Ishikawa (cell line): ENCODE data around the gene ASMTL.

Source experiments
- CEBPB ChIP-seq: IDR thresholded peaks from 2 replicates; pipeline ENCODE4 v1.6.1; 2012
- CREB1 ChIP-seq: IDR thresholded peaks from 2 replicates; pipeline ENCODE4 v1.6.1; 2012; ENCODE audit warnings: low read depth
- EGR1 ChIP-seq: IDR thresholded peaks from 2 replicates; pipeline ENCODE4 v1.6.1; 2012
- EP300 ChIP-seq: IDR thresholded peaks from 2 replicates; pipeline ENCODE4 v1.6.1; 2012; ENCODE audit warnings: borderline replicate concordance
- FOXM1 ChIP-seq: IDR thresholded peaks from 2 replicates; pipeline ENCODE4 v1.6.1; 2012; ENCODE audit warnings: low read depth, borderline replicate concordance
- MAX ChIP-seq: IDR thresholded peaks from 2 replicates; pipeline ENCODE4 v1.6.1; 2012
- NFIC ChIP-seq: IDR thresholded peaks from 2 replicates; pipeline ENCODE4 v1.6.1; 2012
- RAD21 ChIP-seq: IDR thresholded peaks from 2 replicates; pipeline ENCODE4 v1.6.1; 2012; ENCODE audit warnings: low read depth
- REST ChIP-seq: IDR thresholded peaks from 2 replicates; pipeline ENCODE4 v1.6.1; 2012; ENCODE audit warnings: low read depth, mild to moderate bottlenecking
- TAF1 ChIP-seq: IDR thresholded peaks from 2 replicates; pipeline ENCODE4 v1.6.1; 2012; ENCODE audit warnings: low read depth, mild to moderate bottlenecking
- TCF12 ChIP-seq: IDR thresholded peaks from 2 replicates; pipeline ENCODE4 v1.6.1; 2012; ENCODE audit warnings: low read depth
- TEAD4 ChIP-seq: IDR thresholded peaks from 2 replicates; pipeline ENCODE4 v1.6.1; 2012
- USF1 ChIP-seq: IDR thresholded peaks from 2 replicates; pipeline ENCODE4 v1.6.1; 2012
- YY1 ChIP-seq: IDR thresholded peaks from 2 replicates; pipeline ENCODE4 v1.6.1; 2012; ENCODE audit warnings: low read depth
- ZBTB7A ChIP-seq: IDR thresholded peaks from 2 replicates; pipeline ENCODE4 v1.6.1; 2012; ENCODE audit warnings: low read depth

The ASMTL gene

DNA sequence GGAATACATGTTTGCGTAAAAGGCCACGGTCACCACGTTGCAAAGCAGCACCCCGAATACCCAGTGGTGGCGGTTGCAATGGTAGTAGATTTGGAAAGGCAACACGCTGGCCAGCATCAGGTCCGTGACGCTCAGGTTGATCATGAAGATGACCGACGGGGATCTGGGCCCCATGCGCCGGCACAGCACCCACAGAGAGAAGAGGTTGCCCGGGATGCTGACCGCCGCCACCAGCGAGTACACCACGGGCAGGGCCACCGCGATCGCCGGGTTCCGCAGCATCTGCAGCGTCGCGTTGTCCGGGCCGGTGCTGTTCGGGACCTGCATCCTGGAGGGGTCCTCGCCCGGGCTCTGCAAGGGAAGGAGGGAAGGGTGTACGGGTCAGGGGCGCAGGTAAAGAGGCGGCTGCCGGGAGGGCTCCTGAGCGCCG is 13.5 kb upstream of the ASMTL start:
- TF ChIP-seq RAD21 (no peak), USF1 (no peak), REST (no peak), EP300 (no peak), CEBPB (no peak), CREB1 (no peak), TAF1 (no peak)

DNA sequence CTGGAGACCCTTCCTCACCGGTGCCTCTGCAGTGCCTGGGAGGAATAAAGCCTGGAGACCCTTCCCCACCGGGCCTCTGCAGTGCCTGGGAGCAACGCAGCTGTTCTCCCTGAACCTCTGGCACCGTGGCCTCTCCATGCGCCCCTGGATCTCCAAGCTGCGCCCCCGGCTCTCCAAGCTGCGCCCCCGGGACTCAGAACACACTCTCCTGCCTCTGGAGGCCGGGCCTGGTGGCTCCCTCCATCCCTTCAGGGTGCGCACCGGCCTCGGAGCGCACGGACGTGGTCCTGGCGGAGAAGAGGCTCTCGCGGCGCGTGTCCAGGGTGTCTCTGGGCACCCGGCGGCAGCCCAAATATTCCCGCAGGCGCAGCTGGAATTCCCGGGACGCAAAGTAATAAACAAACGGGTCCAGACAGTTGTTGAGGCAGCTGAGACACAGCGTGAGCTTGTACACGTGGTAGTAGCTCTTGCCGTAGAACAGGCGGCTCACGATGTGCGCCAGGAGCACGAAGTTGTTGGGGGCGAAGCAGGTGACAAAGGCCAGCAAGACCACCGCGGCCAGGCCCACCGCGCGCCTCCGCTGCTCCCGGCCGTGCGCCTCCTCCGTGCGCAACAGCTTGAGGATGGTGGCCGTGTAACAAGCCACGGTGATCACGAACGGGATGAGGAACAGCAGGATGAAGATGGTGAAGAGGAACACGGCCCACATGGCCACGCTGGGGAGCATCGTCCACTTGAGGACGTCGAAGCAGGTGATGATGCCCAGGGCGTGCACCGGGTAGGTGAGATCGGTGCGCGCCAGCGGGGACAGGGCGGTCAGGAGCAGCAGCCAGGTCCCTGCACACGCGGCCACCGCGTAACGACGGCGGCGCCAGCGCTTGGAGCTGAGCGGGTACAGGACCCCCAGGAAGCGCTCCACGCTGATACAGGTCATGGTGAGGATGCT is 12.8 kb upstream of the ASMTL start:
- TF ChIP-seq NFIC: no peak
- no peak for TF ChIP-seq ZBTB7A
- TF ChIP-seq TCF12: no peak
- no peak for TF ChIP-seq TAF1
- TF ChIP-seq TEAD4: no peak
- TF ChIP-seq EP300: no peak

DNA sequence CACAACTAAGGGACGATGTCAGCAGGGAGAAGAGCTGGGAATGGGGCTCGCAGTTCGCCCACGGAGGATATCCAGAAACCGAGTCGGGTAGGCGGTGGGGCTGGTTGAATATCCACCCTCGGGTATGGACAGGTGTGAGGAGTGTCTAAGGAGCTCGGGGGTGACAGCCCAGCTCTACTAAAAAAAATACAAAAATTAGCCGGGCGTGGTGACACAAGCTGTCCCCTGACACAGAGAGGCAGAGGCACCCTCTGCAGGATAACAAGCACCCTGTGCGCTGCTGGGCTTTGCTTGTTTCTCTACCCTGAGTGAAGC is 12.2 kb upstream of the ASMTL start:
- TF ChIP-seq TEAD4 (no peak), RAD21 (no peak), ZBTB7A (no peak), YY1 (no peak), EGR1 (no peak), CREB1 (no peak), CEBPB (no peak), MAX (no peak), REST (no peak), TCF12 (no peak)

DNA sequence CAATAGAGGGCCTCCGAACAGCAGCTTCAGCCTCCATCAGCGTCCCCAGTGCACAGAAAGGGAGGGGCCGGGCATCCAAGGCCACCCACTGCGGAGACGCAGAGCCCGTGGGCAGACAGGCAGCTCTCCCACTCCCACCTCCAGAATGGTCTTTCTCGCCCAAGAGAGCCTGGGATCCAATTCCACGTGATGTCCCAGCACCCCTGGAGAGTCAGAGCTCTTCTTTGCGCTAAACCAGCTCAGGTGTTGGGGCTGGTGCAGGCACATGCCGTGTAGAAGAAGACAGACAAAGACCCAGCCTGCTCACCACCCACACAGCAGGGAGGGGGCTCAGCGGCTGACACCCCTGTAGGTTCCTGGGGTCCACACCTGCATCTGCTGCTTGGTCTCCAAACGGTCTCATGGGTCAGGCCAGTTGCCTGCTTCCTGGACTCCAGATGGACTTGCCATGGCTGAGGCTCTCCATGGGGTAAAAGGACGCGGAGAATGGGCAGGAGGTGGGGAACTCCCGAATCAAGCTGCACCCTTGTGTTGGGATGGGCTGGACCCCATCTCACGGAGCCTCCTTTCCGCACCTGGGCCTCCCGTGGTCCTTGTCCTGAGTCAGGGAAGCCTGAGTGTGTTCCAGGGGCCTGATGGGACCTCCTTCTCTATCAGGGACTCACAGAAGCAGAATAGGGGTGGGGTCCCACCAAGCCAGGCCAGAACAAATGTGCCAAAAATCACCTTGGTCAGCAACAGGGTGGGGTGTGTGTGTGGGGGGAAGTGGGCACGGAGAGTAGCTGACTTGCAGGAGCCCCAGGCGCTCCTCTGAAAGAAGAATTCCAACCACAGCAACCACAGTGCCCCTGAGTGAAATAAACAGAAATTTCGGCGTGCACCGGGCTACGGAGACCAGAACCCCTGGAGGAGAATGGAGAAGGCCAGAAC is 11.6 kb upstream of the ASMTL start:
- TF ChIP-seq EP300 (no peak), RAD21 (no peak), REST (no peak), CEBPB (no peak)

DNA sequence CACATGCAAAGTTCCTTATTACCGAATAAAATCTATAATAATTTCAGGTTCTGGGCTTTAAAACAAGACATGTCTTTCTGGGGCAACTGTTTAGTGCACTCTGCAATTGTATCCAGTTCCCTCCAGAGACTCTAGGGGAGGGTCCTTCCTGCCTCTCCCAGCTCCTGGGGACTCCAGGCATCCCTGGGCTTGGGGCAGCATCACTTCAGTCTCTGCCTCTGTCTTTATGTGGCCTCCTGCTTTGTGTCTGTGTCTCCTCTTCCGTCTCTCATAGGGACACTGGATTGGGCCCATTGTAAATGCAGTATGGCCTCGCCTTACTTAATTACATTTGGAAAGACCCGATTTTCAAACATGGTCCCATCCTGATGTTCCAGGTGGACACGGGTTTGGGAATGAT is 10.9 kb upstream of the ASMTL start:
- TF ChIP-seq RAD21 (no peak), FOXM1 (no peak), REST (no peak), CREB1 (no peak), TAF1 (no peak), EP300 (no peak), USF1 (no peak), YY1 (no peak), MAX (no peak), ZBTB7A (no peak), EGR1 (no peak), TCF12 (no peak), TEAD4 (no peak), CEBPB (no peak), NFIC (no peak)
